A375 (cell line): Measurements from ENCODE around the gene SLC37A3. TPM values are rescaled to one million over a fixed set of nuclear protein-coding genes. Genes with fewer than 3 reads are reported as not detected.

Experiments
- small RNA-seq: library from RNA; depleted of rRNA; stranded (forward); fragments of <200 nt; gene quantifications from one replicate; pipeline ENCODE3, GENCODE V24; 2014
- total RNA-seq: library from RNA; depleted of rRNA; stranded (reverse); fragments of >200 nt; shearing (Covaris generic); gene quantifications from 2 replicates; pipeline ENCODE4 v1.2.3, GENCODE V29; 2014; rRNA removed

SLC37A3 gene
- total RNA-seq, result 28.8 and 43.8 TPM in 2 replicates

GRCh38 chr7:140397784-140398750 lies at the start of gene SLC37A3:
Gene SLC37A3, minus strand, starts transcription at chr7:140398530. Its CDS starts 16,004 bp downstream, at chr7:140382526.

GRCh38 chr7:140403878-140404564 lies 5.7 kb upstream of the SLC37A3 start, which contains the start of gene RAB19:
Gene RAB19, plus strand, starts transcription at chr7:140404058. Its CDS starts 3,589 bp downstream, at chr7:140407647.

Small RNA genes lying within 50 kb of the gene (small RNA-seq; reads per million reads assigned to genes)
- gene RNA5SP247 (not detected), gene RNA5SP248 (11.8 reads per million, percentile 90 among the genes with 10 or more reads in this experiment)

Other genes with a start within 250 kb of the SLC37A3 start
- 7.1 and 15.8 TPM in 2 replicates for gene KDM7A, start 221.5 kb downstream of the SLC37A3 start, total RNA-seq
- gene RAB19, start 5.5 kb upstream of the SLC37A3 start, total RNA-seq, result not detected in 2 replicates
- 86.6 and 104 TPM in 2 replicates for gene MKRN1, start 81.0 kb upstream of the SLC37A3 start, total RNA-seq
- 6.4 and 8.3 TPM in 2 replicates for gene DENND2A, start 242.3 kb upstream of the SLC37A3 start, total RNA-seq